Central memory CD8-positive, alpha-beta T cell (primary cell): ENCODE results near the gene ISG15.

Source experiments
- ATAC-seq: fragments of 150-1000 bp; cut with Tn5 transposase; replicated peaks from 2 replicates; pipeline ENCODE4 v1.10.0; 2022; ENCODE audit warnings: mild to moderate bottlenecking, moderate FRiP score, moderate number of reproducible peaks; ENCODE audit not compliant: poor library complexity, severe bottlenecking; ENCODE audit errors: extremely low read depth
- DNase-seq, 2 donors: peaks; one replicate each; pipeline ENCODE4 v3.0.0; 2021; ENCODE audit warnings: low spot score in 2 of 2
- H3K27ac Mint-ChIP-seq: one replicate; pipeline ENCODE4 v1.8.0; 2022; ENCODE audit warnings: low read depth, mild to moderate bottlenecking, moderate library complexity, mixed read lengths
- H3K27me3 Mint-ChIP-seq: one replicate; pipeline ENCODE4 v1.8.0; 2022; ENCODE audit warnings: mixed read lengths
- H3K36me3 Mint-ChIP-seq: one replicate; pipeline ENCODE4 v1.8.0; 2022; ENCODE audit warnings: mild to moderate bottlenecking, moderate library complexity, mixed read lengths; ENCODE audit not compliant: insufficient read depth
- H3K4me1 Mint-ChIP-seq: one replicate; pipeline ENCODE4 v1.8.0; 2022; ENCODE audit warnings: mixed read lengths
- H3K4me3 Mint-ChIP-seq: one replicate; pipeline ENCODE4 v1.8.0; 2022; ENCODE audit warnings: mild to moderate bottlenecking, moderate library complexity, mixed read lengths
- H3K9me3 Mint-ChIP-seq: one replicate; pipeline ENCODE4 v1.8.0; 2022; ENCODE audit warnings: mixed read lengths

The ISG15 gene

GRCh38 chr1:1045129-1045528 is 31.8 kb downstream of the ISG15 start:
- H3K27ac Mint-ChIP-seq, result no peak overlapping the region
- peaks cover 4% of the 10 kb centered on the region for H3K9me3 Mint-ChIP-seq
- peaks cover 4% of the 10 kb centered on the region for H3K36me3 Mint-ChIP-seq
- no peak for DNase-seq
- no peaks in the 10 kb centered on the region for H3K27me3 Mint-ChIP-seq
- H3K4me1 Mint-ChIP-seq, result no peaks in the 10 kb centered on the region
- ATAC-seq, result no peak
- no peak overlapping the region for H3K4me3 Mint-ChIP-seq

- Mint-ChIP-seq H3K4me1 (no peaks in the 10 kb centered on the region), H3K27ac (no peak overlapping the region), H3K36me3 (peaks cover 4% of the 10 kb centered on the region), H3K27me3 (no peaks in the 10 kb centered on the region), H3K9me3 (peaks cover 4% of the 10 kb centered on the region), H3K4me3 (no peak overlapping the region)
- ATAC-seq, result no peak
- DNase-seq, result no peak
These were observed 32.9 kb downstream of the ISG15 start for GRCh38 chr1:1046243-1046642.

- DNase-seq (no peak), ATAC-seq (no peak)
- no peaks in the 10 kb centered on the region for H3K27me3 Mint-ChIP-seq
- H3K9me3 Mint-ChIP-seq, result peaks cover 4% of the 10 kb centered on the region
- no peaks in the 10 kb centered on the region for H3K4me1 Mint-ChIP-seq
- H3K4me3 Mint-ChIP-seq, result no peak overlapping the region
- H3K36me3 Mint-ChIP-seq, result peaks cover 4% of the 10 kb centered on the region
- H3K27ac Mint-ChIP-seq, result no peak overlapping the region
These were observed 33.5 kb downstream of the ISG15 start for GRCh38 chr1:1046767-1047166.

- Mint-ChIP-seq H3K36me3 (peaks cover 4% of the 10 kb centered on the region), H3K27me3 (no peaks in the 10 kb centered on the region), H3K9me3 (peaks cover 4% of the 10 kb centered on the region), H3K4me3 (no peak overlapping the region), H3K4me1 (no peaks in the 10 kb centered on the region), H3K27ac (no peak overlapping the region)
- no peak for DNase-seq
- ATAC-seq, result no peak
These were observed 34.1 kb downstream of the ISG15 start for GRCh38 chr1:1047407-1047806.

- Mint-ChIP-seq H3K9me3 (peaks cover 3% of the 10 kb centered on the region), H3K36me3 (peaks cover 4% of the 10 kb centered on the region), H3K4me1 (no peaks in the 10 kb centered on the region), H3K27me3 (no peaks in the 10 kb centered on the region), H3K27ac (no peak overlapping the region), H3K4me3 (no peak overlapping the region)
- ATAC-seq (no peak), DNase-seq (no peak)
These were observed 34.7 kb downstream of the ISG15 start for GRCh38 chr1:1047963-1048362.

GRCh38 chr1:1048765-1049164 is 35.5 kb downstream of the ISG15 start:
- Mint-ChIP-seq H3K4me1 (no peaks in the 10 kb centered on the region), H3K27ac (no peak overlapping the region), H3K36me3 (peaks cover 3% of the 10 kb centered on the region), H3K27me3 (no peaks in the 10 kb centered on the region), H3K4me3 (no peak overlapping the region), H3K9me3 (no peaks in the 10 kb centered on the region)
- no peak for DNase-seq
- no peak for ATAC-seq

GRCh38 chr1:1049318-1050165 is 36.2 kb downstream of the ISG15 start:
- Mint-ChIP-seq H3K27ac (no peak overlapping the region), H3K36me3 (peaks cover 3% of the 10 kb centered on the region), H3K27me3 (no peaks in the 10 kb centered on the region), H3K4me1 (no peaks in the 10 kb centered on the region), H3K9me3 (no peaks in the 10 kb centered on the region), H3K4me3 (no peak overlapping the region)
- DNase-seq (no peak), ATAC-seq (no peak)

- H3K4me3 Mint-ChIP-seq, result no peak overlapping the region
- ATAC-seq (no peak), DNase-seq (no peak)
- H3K36me3 Mint-ChIP-seq, result peaks cover 3% of the 10 kb centered on the region
- no peaks in the 10 kb centered on the region for H3K4me1 Mint-ChIP-seq
- H3K27me3 Mint-ChIP-seq, result no peaks in the 10 kb centered on the region
- no peak overlapping the region for H3K27ac Mint-ChIP-seq
- no peaks in the 10 kb centered on the region for H3K9me3 Mint-ChIP-seq
These were observed 37.3 kb downstream of the ISG15 start for GRCh38 chr1:1050577-1051052.

- peaks cover 3% of the 10 kb centered on the region for H3K36me3 Mint-ChIP-seq
- H3K27ac Mint-ChIP-seq, result no peak overlapping the region
- no peaks in the 10 kb centered on the region for H3K9me3 Mint-ChIP-seq
- H3K27me3 Mint-ChIP-seq, result no peaks in the 10 kb centered on the region
- no peak overlapping the region for H3K4me3 Mint-ChIP-seq
- no peak for ATAC-seq
- no peak for DNase-seq
- no peaks in the 10 kb centered on the region for H3K4me1 Mint-ChIP-seq
These were observed 38.0 kb downstream of the ISG15 start for GRCh38 chr1:1051127-1051810.

- H3K27me3 Mint-ChIP-seq, result no peaks in the 10 kb centered on the region
- H3K9me3 Mint-ChIP-seq, result no peaks in the 10 kb centered on the region
- DNase-seq (no peak), ATAC-seq (no peak)
- H3K4me3 Mint-ChIP-seq, result no peak overlapping the region
- H3K4me1 Mint-ChIP-seq, result no peaks in the 10 kb centered on the region
- H3K36me3 Mint-ChIP-seq, result peaks cover 5% of the 10 kb centered on the region
- no peak overlapping the region for H3K27ac Mint-ChIP-seq
These were observed 38.9 kb downstream of the ISG15 start for GRCh38 chr1:1052003-1052840.

GRCh38 chr1:1053022-1053421 is 39.7 kb downstream of the ISG15 start:
- no peak for DNase-seq
- no peaks in the 10 kb centered on the region for H3K9me3 Mint-ChIP-seq
- peaks cover 3% of the 10 kb centered on the region for H3K27me3 Mint-ChIP-seq
- H3K4me3 Mint-ChIP-seq, result no peak overlapping the region
- H3K36me3 Mint-ChIP-seq, result peaks cover 5% of the 10 kb centered on the region
- H3K27ac Mint-ChIP-seq, result no peak overlapping the region
- ATAC-seq, result no peak
- no peaks in the 10 kb centered on the region for H3K4me1 Mint-ChIP-seq

- peaks cover 10% of the 10 kb centered on the region for H3K27me3 Mint-ChIP-seq
- H3K36me3 Mint-ChIP-seq, result peaks cover 4% of the 10 kb centered on the region
- no peak for ATAC-seq
- H3K27ac Mint-ChIP-seq, result no peak overlapping the region
- no peak overlapping the region for H3K4me3 Mint-ChIP-seq
- no peak for DNase-seq
- no peaks in the 10 kb centered on the region for H3K9me3 Mint-ChIP-seq
- no peaks in the 10 kb centered on the region for H3K4me1 Mint-ChIP-seq
These were observed 40.4 kb downstream of the ISG15 start for GRCh38 chr1:1053682-1054081.
